HUES48 (cell line): ENCODE results near the gene RUNX2.

Source experiments
- H3K27ac ChIP-seq: one replicate; pipeline ENCODE4 v1.7.0; 2013; ENCODE audit warnings: low read depth, low read length, inconsistent platforms
- H3K27me3 ChIP-seq: 2 replicates; pipeline ENCODE4 v1.6.1; 2013; ENCODE audit warnings: mild to moderate bottlenecking, low read length; ENCODE audit not compliant: control insufficient read depth, insufficient read depth
- H3K36me3 ChIP-seq: 2 replicates; pipeline ENCODE4 v1.6.1; 2013; ENCODE audit warnings: low read length; ENCODE audit not compliant: control insufficient read depth, insufficient read depth
- H3K4me1 ChIP-seq: 2 replicates; pipeline ENCODE4 v1.6.1; 2013; ENCODE audit warnings: mild to moderate bottlenecking, low read length; ENCODE audit not compliant: control insufficient read depth, insufficient read depth
- H3K4me3 ChIP-seq: 2 replicates; pipeline ENCODE4 v1.5.1; 2013; ENCODE audit warnings: mild to moderate bottlenecking, low read depth, low read length
- H3K9ac ChIP-seq: 2 replicates; pipeline ENCODE4 v1.6.1; 2013; ENCODE audit warnings: mild to moderate bottlenecking, low read depth, low read length, moderate library complexity
- H3K9me3 ChIP-seq: 2 replicates; pipeline ENCODE4 v1.6.1; 2013; ENCODE audit warnings: low read length; ENCODE audit not compliant: control insufficient read depth, insufficient read depth

RUNX2 gene

GRCh38 chr6:45574885-45575284 is 246.8 kb downstream of the RUNX2 start:
- no peaks in the 10 kb centered on the region for H3K36me3 ChIP-seq
- no peak overlapping the region for H3K27ac ChIP-seq
- H3K27me3 ChIP-seq: no peaks in the 10 kb centered on the region
- no peak overlapping the region for H3K9ac ChIP-seq
- no peaks in the 10 kb centered on the region for H3K9me3 ChIP-seq
- H3K4me3 ChIP-seq: no peak overlapping the region
- no peaks in the 10 kb centered on the region for H3K4me1 ChIP-seq

GRCh38 chr6:45576648-45577624 is 248.8 kb downstream of the RUNX2 start:
- no peaks in the 10 kb centered on the region for H3K27me3 ChIP-seq
- H3K36me3 ChIP-seq: no peaks in the 10 kb centered on the region
- H3K4me1 ChIP-seq: no peaks in the 10 kb centered on the region
- no peak overlapping the region for H3K4me3 ChIP-seq
- H3K9me3 ChIP-seq: no peaks in the 10 kb centered on the region
- no peak overlapping the region for H3K27ac ChIP-seq
- H3K9ac ChIP-seq: no peak overlapping the region

GRCh38 chr6:45577836-45578504 is 249.8 kb downstream of the RUNX2 start:
- no peak overlapping the region for H3K9ac ChIP-seq
- no peaks in the 10 kb centered on the region for H3K9me3 ChIP-seq
- no peaks in the 10 kb centered on the region for H3K36me3 ChIP-seq
- H3K27me3 ChIP-seq: no peaks in the 10 kb centered on the region
- no peak overlapping the region for H3K4me3 ChIP-seq
- H3K27ac ChIP-seq: no peak overlapping the region
- H3K4me1 ChIP-seq: no peaks in the 10 kb centered on the region

- Histone ChIP-seq H3K4me1 (no peaks in the 10 kb centered on the region), H3K27ac (no peak overlapping the region), H3K9me3 (no peaks in the 10 kb centered on the region), H3K27me3 (no peaks in the 10 kb centered on the region), H3K9ac (no peak overlapping the region), H3K4me3 (no peak overlapping the region), H3K36me3 (no peaks in the 10 kb centered on the region)
Observed at GRCh38 chr6:45584127-45584526, 256.0 kb downstream of the RUNX2 start.

- H3K27ac ChIP-seq: no peak overlapping the region
- H3K4me1 ChIP-seq: peaks cover 4% of the 10 kb centered on the region; the same call in 1 of the 2 replicates
- no peaks in the 10 kb centered on the region for H3K36me3 ChIP-seq
- H3K9me3 ChIP-seq: no peaks in the 10 kb centered on the region
- no peaks in the 10 kb centered on the region for H3K27me3 ChIP-seq
- no peak overlapping the region for H3K9ac ChIP-seq
- no peak overlapping the region for H3K4me3 ChIP-seq
Observed at GRCh38 chr6:45586216-45587171, 258.4 kb downstream of the RUNX2 start.

GRCh38 chr6:45587229-45588060 is 259.3 kb downstream of the RUNX2 start:
- H3K4me3 ChIP-seq: no peak overlapping the region
- H3K4me1 ChIP-seq: peaks cover 13% of the 10 kb centered on the region
- no peak overlapping the region for H3K27ac ChIP-seq

GRCh38 chr6:45589367-45589766 is 261.2 kb downstream of the RUNX2 start:
- no peaks in the 10 kb centered on the region for H3K36me3 ChIP-seq
- H3K4me3 ChIP-seq: no peak overlapping the region
- no peak overlapping the region for H3K9ac ChIP-seq
- H3K9me3 ChIP-seq: no peaks in the 10 kb centered on the region
- peaks cover 15% of the 10 kb centered on the region for H3K4me1 ChIP-seq
- no peak overlapping the region for H3K27ac ChIP-seq
- no peaks in the 10 kb centered on the region for H3K27me3 ChIP-seq

More at GRCh38 chr6:45587229-45588060, 259.3 kb downstream of the RUNX2 start:
- H3K9ac ChIP-seq: no peak overlapping the region
- H3K36me3 ChIP-seq: no peaks in the 10 kb centered on the region
- no peaks in the 10 kb centered on the region for H3K27me3 ChIP-seq
- no peaks in the 10 kb centered on the region for H3K9me3 ChIP-seq

- Histone ChIP-seq H3K36me3 (no peaks in the 10 kb centered on the region), H3K27me3 (no peaks in the 10 kb centered on the region), H3K4me1 (peaks cover 15% of the 10 kb centered on the region), H3K9ac (no peak overlapping the region), H3K4me3 (no peak overlapping the region), H3K27ac (no peak overlapping the region), H3K9me3 (no peaks in the 10 kb centered on the region)
Observed at GRCh38 chr6:45590226-45590625, 262.1 kb downstream of the RUNX2 start.

- no peak overlapping the region for H3K9ac ChIP-seq
- peaks cover 15% of the 10 kb centered on the region for H3K4me1 ChIP-seq
- H3K27ac ChIP-seq: no peak overlapping the region
Observed at GRCh38 chr6:45590696-45591184, 262.6 kb downstream of the RUNX2 start.

GRCh38 chr6:45591306-45591705 is 263.2 kb downstream of the RUNX2 start:
- Histone ChIP-seq H3K4me3 (no peak overlapping the region), H3K27me3 (no peaks in the 10 kb centered on the region), H3K9ac (no peak overlapping the region), H3K36me3 (no peaks in the 10 kb centered on the region), H3K4me1 (peaks cover 15% of the 10 kb centered on the region), H3K9me3 (no peaks in the 10 kb centered on the region), H3K27ac (no peak overlapping the region)

More at GRCh38 chr6:45590696-45591184, 262.6 kb downstream of the RUNX2 start:
- H3K9me3 ChIP-seq: no peaks in the 10 kb centered on the region
- no peaks in the 10 kb centered on the region for H3K36me3 ChIP-seq
- no peak overlapping the region for H3K4me3 ChIP-seq
- H3K27me3 ChIP-seq: no peaks in the 10 kb centered on the region
